HepG2 (cell line): ENCODE measurements around the gene C6orf136. TPM values are rescaled to one million over a fixed set of nuclear protein-coding genes. Genes with fewer than 3 reads are reported as not detected.

Source experiments
- CBFB ChIP-seq: sonication (generic); formaldehyde crosslinking; IDR thresholded peaks from 2 replicates; pipeline ENCODE4 v1.4.0; 2020; ENCODE audit warnings: missing genetic modification reagents
- CHD2 ChIP-seq: IDR thresholded peaks from 2 replicates; pipeline ENCODE4 v1.6.1; 2011; ENCODE audit warnings: low read depth, low read length, improper control_type of control experiment
- FOSL2 ChIP-seq: sonication (generic); formaldehyde crosslinking; IDR thresholded peaks from 2 replicates; pipeline ENCODE4 v1.4.0; 2020; ENCODE audit warnings: missing genetic modification reagents
- MAFK ChIP-seq, 2 experiments: IDR thresholded peaks in 1 of 2; conservative IDR thresholded peaks in 1 of 2; 2 replicates each; pipeline ENCODE4 v1.6.1; 2011; ENCODE audit warnings: improper control_type of control experiment in 2 of 2, low read length in 2 of 2
- SNRNP70 ChIP-seq: fragments of 200-400 bp; formaldehyde crosslinking; IDR thresholded peaks from 2 replicates; pipeline ENCODE4 v1.6.1; 2017; ENCODE audit warnings: mild to moderate bottlenecking, low read depth, low read length, moderate library complexity
- SP5 ChIP-seq: IDR thresholded peaks from 2 replicates; pipeline ENCODE4 v1.6.1; 2016; ENCODE audit warnings: low read depth, borderline replicate concordance
- STAT5B ChIP-seq: sonication (generic); formaldehyde crosslinking; IDR thresholded peaks from 2 replicates; pipeline ENCODE4 v1.4.0; 2020; ENCODE audit warnings: missing genetic modification reagents
- XBP1 ChIP-seq: sonication (generic); formaldehyde crosslinking; IDR thresholded peaks from 2 replicates; pipeline ENCODE4 v1.5.0; 2020; ENCODE audit warnings: missing genetic modification reagents
- ZBTB38 ChIP-seq: sonication (generic); formaldehyde crosslinking; IDR thresholded peaks from 2 replicates; pipeline ENCODE4 v1.5.1; 2020; ENCODE audit warnings: mild to moderate bottlenecking, missing genetic modification reagents
- ZFP90 ChIP-seq: sonication (generic); formaldehyde crosslinking; IDR thresholded peaks from 2 replicates; pipeline ENCODE4 v1.8.0; 2022; ENCODE audit warnings: missing genetic modification reagents, mild to moderate bottlenecking, inconsistent platforms, borderline replicate concordance
- ZKSCAN1 ChIP-seq: fragments of 150-350 bp; IDR thresholded peaks from 2 replicates; pipeline ENCODE4 v1.6.1; 2014; ENCODE audit warnings: low read length
- ZNF230 ChIP-seq: sonication (generic); formaldehyde crosslinking; IDR thresholded peaks from 2 replicates; pipeline ENCODE4 v1.4.0; 2020; ENCODE audit warnings: mild to moderate bottlenecking, missing genetic modification reagents
- ZNF558 ChIP-seq: sonication (generic); formaldehyde crosslinking; IDR thresholded peaks from 2 replicates; pipeline ENCODE4 v1.9.0; 2022; ENCODE audit warnings: mild to moderate bottlenecking, missing genetic modification reagents, borderline replicate concordance
- ZNF780A ChIP-seq: sonication (generic); formaldehyde crosslinking; IDR thresholded peaks from 2 replicates; pipeline ENCODE4 v1.8.0; 2022; ENCODE audit warnings: mild to moderate bottlenecking, missing genetic modification reagents, moderate library complexity
- polyA plus RNA-seq, 8 experiments: library from polyadenylated mRNA; depleted of rRNA in 3 of 8; stranded (reverse) in 7 of 8; unstranded in 1 of 8; fragments of >200 nt; fragmentation: Illumina TruSeq in 4 of 8; extraction: Trizol in 4 of 8; gene quantifications; 2 replicates each; pipeline versions ENCODE4 v1.2.1 to v1.2.3, GENCODE V29; 2011 to 2016; ENCODE audit warnings: low read depth in 4 of 8, missing spikeins in 1 of 8, mixed read lengths in 1 of 8; ENCODE audit not compliant: insufficient read depth in 1 of 8
- total RNA-seq, 5 experiments: library from RNA; depleted of rRNA; stranded (reverse); fragments of >200 nt; fragmentation: Illumina TruSeq; extraction: Trizol; gene quantifications; 2 replicates each; pipeline ENCODE4 v1.2.3, GENCODE V29; 2016; ENCODE audit warnings: low read depth in 1 of 5
- TF ChIP-seq, protein P1 (sequence below): sonication (generic); formaldehyde crosslinking; IDR thresholded peaks from 2 replicates; pipeline ENCODE4 v1.8.1; 2023; ENCODE audit warnings: missing genetic modification reagents, mild to moderate bottlenecking, borderline replicate concordance
- TF ChIP-seq, protein P2 (sequence below): sonication (generic); formaldehyde crosslinking; IDR thresholded peaks from 2 replicates; pipeline ENCODE4 v1.4.0; 2020; ENCODE audit warnings: missing genetic modification reagents, borderline replicate concordance
- TF ChIP-seq, protein P3 (sequence below): sonication (generic); formaldehyde crosslinking; IDR thresholded peaks from 2 replicates; pipeline ENCODE4 v1.8.0; 2022; ENCODE audit warnings: missing genetic modification reagents, mild to moderate bottlenecking, moderate library complexity, borderline replicate concordance
- TF ChIP-seq, protein P4 (sequence below): IDR thresholded peaks from 2 replicates; pipeline ENCODE4 v1.6.1; 2016; ENCODE audit warnings: low read depth, borderline replicate concordance
- TF ChIP-seq, protein P5 (sequence below): sonication (generic); formaldehyde crosslinking; IDR thresholded peaks from 2 replicates; pipeline ENCODE4 v1.5.0; 2020; ENCODE audit warnings: missing genetic modification reagents, mild to moderate bottlenecking, borderline replicate concordance
- TF ChIP-seq, protein P6 (sequence below): IDR thresholded peaks from 2 replicates; pipeline ENCODE4 v1.6.1; 2016; ENCODE audit warnings: mild to moderate bottlenecking

The C6orf136 gene
- total and polyA plus RNA-seq, 2 of the 13 experiments (the other 11 are each of a cell fraction or from before 2014, with no cell fraction given) = 12.0 to 26.2 TPM

DNA sequence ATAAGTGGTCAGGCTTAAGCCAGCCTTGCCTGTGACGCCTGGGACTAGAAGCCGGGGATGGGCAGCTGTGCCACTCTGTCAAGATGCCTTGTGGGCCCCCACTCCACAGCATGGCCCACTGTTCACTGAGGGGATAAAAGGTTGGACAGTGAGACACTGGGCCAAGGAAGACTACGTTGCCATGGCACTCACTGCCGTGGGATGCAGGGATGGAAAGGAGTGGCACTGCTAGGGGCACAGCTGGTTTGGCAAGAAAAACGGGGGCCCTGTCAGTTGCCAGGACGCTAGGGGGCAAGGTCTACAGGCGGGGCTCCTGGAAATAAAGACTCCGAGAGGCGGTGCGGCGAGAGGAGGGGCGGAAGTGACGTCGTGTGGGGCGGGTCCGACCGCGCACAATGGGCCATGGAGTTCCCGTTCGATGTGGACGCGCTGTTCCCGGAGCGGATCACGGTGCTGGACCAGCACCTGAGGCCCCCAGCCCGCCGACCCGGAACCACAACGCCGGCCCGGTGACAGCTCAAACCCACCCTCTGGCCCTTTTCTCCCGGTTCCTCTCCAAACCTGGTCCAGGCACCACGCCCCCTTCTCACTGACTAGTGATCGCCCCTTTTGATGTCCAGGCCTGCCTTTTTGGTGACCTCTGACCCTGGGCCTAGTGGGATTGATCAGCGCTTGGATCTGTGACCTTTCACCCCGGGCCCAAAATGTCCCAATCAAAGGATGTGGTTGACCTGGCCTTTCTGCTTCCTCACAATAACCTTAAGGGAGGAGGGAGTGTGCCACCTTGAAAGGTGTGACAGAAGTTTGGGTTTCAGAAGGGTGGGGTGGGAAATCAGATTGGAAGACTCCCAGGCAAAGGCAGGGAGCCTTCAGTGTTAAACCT is 20.2 kb upstream of the C6orf136 start, which contains the start of gene ATAT1 (continued):
- TF ChIP-seq SP5 = peak; percentile 8; the same call in 1 of the 2 replicates
- no peak for TF ChIP-seq XBP1 (CRISPR knock-in tag)
- TF ChIP-seq, protein P1, sequence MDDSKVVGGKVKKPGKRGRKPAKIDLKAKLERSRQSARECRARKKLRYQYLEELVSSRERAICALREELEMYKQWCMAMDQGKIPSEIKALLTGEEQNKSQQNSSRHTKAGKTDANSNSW (CRISPR knock-in tag) = 0 out of 2 replicates have a peak, but pooled peaks have one; percentile 36
- TF ChIP-seq STAT5B (CRISPR knock-in tag) = peak; percentile 10; the same call in 1 of the 2 replicates
- peak; percentile 91 for TF ChIP-seq ZFP90 (CRISPR knock-in tag)
- TF ChIP-seq, protein P2, sequence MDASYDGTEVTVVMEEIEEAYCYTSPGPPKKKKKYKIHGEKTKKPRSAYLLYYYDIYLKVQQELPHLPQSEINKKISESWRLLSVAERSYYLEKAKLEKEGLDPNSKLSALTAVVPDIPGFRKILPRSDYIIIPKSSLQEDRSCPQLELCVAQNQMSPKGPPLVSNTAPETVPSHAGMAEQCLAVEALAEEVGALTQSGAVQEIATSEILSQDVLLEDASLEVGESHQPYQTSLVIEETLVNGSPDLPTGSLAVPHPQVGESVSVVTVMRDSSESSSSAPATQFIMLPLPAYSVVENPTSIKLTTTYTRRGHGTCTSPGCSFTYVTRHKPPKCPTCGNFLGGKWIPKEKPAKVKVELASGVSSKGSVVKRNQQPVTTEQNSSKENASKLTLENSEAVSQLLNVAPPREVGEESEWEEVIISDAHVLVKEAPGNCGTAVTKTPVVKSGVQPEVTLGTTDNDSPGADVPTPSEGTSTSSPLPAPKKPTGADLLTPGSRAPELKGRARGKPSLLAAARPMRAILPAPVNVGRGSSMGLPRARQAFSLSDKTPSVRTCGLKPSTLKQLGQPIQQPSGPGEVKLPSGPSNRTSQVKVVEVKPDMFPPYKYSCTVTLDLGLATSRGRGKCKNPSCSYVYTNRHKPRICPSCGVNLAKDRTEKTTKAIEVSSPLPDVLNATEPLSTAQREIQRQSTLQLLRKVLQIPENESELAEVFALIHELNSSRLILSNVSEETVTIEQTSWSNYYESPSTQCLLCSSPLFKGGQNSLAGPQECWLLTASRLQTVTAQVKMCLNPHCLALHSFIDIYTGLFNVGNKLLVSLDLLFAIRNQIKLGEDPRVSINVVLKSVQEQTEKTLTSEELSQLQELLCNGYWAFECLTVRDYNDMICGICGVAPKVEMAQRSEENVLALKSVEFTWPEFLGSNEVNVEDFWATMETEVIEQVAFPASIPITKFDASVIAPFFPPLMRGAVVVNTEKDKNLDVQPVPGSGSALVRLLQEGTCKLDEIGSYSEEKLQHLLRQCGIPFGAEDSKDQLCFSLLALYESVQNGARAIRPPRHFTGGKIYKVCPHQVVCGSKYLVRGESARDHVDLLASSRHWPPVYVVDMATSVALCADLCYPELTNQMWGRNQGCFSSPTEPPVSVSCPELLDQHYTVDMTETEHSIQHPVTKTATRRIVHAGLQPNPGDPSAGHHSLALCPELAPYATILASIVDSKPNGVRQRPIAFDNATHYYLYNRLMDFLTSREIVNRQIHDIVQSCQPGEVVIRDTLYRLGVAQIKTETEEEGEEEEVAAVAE = no peak; the same call in 1 of the 2 replicates
- TF ChIP-seq ZNF558 (CRISPR knock-in tag) = peak; percentile 63; the same call in 1 of the 2 replicates
- no peak for TF ChIP-seq SNRNP70
- TF ChIP-seq, protein P3, sequence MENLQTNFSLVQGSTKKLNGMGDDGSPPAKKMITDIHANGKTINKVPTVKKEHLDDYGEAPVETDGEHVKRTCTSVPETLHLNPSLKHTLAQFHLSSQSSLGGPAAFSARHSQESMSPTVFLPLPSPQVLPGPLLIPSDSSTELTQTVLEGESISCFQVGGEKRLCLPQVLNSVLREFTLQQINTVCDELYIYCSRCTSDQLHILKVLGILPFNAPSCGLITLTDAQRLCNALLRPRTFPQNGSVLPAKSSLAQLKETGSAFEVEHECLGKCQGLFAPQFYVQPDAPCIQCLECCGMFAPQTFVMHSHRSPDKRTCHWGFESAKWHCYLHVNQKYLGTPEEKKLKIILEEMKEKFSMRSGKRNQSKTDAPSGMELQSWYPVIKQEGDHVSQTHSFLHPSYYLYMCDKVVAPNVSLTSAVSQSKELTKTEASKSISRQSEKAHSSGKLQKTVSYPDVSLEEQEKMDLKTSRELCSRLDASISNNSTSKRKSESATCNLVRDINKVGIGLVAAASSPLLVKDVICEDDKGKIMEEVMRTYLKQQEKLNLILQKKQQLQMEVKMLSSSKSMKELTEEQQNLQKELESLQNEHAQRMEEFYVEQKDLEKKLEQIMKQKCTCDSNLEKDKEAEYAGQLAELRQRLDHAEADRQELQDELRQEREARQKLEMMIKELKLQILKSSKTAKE = no peak
- peak; percentile 41; the same call in 1 of the 2 replicates for TF ChIP-seq FOSL2
- TF ChIP-seq, protein P4, sequence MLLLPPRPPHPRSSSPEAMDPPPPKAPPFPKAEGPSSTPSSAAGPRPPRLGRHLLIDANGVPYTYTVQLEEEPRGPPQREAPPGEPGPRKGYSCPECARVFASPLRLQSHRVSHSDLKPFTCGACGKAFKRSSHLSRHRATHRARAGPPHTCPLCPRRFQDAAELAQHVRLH (CRISPR knock-in tag) = peak; percentile 95
- TF ChIP-seq, protein P5, sequence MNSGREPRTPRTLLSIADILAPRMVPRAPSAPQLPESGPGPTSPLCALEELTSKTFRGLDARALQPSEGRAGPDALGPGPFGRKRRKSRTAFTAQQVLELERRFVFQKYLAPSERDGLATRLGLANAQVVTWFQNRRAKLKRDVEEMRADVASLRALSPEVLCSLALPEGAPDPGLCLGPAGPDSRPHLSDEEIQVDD (CRISPR knock-in tag) = no peak
- peak; percentile 90; the same call in 1 of the 2 replicates for TF ChIP-seq ZBTB38 (CRISPR knock-in tag)
- no peak for TF ChIP-seq ZKSCAN1
- TF ChIP-seq, protein P6, sequence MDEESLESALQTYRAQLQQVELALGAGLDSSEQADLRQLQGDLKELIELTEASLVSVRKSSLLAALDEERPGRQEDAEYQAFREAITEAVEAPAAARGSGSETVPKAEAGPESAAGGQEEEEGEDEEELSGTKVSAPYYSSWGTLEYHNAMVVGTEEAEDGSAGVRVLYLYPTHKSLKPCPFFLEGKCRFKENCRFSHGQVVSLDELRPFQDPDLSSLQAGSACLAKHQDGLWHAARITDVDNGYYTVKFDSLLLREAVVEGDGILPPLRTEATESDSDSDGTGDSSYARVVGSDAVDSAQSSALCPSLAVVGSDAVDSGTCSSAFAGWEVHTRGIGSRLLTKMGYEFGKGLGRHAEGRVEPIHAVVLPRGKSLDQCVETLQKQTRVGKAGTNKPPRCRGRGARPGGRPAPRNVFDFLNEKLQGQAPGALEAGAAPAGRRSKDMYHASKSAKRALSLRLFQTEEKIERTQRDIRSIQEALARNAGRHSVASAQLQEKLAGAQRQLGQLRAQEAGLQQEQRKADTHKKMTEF = peak; percentile 82
- peak; percentile 68 for TF ChIP-seq CHD2
- TF ChIP-seq ZNF230 (CRISPR knock-in tag) = peak; percentile 88; the same call in 1 of the 2 replicates
- TF ChIP-seq MAFK (conservative IDR thresholded peaks at IDR 0.05 in 1 of 2, IDR thresholded peaks at IDR 0.05 in 1 of 2; ENCODE audit: low read length in 2 of 2) = no peak
- peak; percentile 63; the same call in 1 of the 2 replicates for TF ChIP-seq CBFB (CRISPR knock-in tag)
- no peak for TF ChIP-seq ZNF780A (CRISPR knock-in tag)
